Measurements from ENCODE around the gene GRIFIN.

The GRIFIN gene

GRCh38 chr7:2513702-2514101 lies 37.5 kb upstream of the GRIFIN start:
- intact Hi-C loops (cut with DNase I), result no loop called here
- no peak for DNase-seq

- DNase-seq, result no peak
- intact Hi-C loops (cut with DNase I), result no loop called here
Observed at GRCh38 chr7:2512713-2513112, 36.5 kb upstream of the GRIFIN start.

GRCh38 chr7:2512179-2512661 lies 36.0 kb upstream of the GRIFIN start:
- intact Hi-C loops (cut with DNase I), result no loop called here
- no peak for DNase-seq

- DNase-seq, result no peak
- intact Hi-C loops (cut with DNase I), result no loop called here
Observed at GRCh38 chr7:2511769-2512168, 35.6 kb upstream of the GRIFIN start.

GRCh38 chr7:2510909-2511768 lies 34.9 kb upstream of the GRIFIN start:
- intact Hi-C loops (cut with DNase I), result no loop called here
- DNase-seq, result no peak

GRCh38 chr7:2510130-2510776 lies 34.1 kb upstream of the GRIFIN start:
- intact Hi-C loops (cut with DNase I), result no loop called here
- DNase-seq, result no peak

- no peak for DNase-seq
- intact Hi-C loops (cut with DNase I), result no loop called here
Observed at GRCh38 chr7:2509298-2509906, 33.2 kb upstream of the GRIFIN start.

GRCh38 chr7:2508327-2509215 lies 32.4 kb upstream of the GRIFIN start:
- DNase-seq, result no peak
- intact Hi-C loops (cut with DNase I), result no loop called here

GRCh38 chr7:2507917-2508306 lies 31.7 kb upstream of the GRIFIN start:
- DNase-seq, result no peak
- intact Hi-C loops (cut with DNase I), result no loop called here

- intact Hi-C loops (cut with DNase I), result no loop called here
- DNase-seq, result no peak
Observed at GRCh38 chr7:2507208-2507916, 31.2 kb upstream of the GRIFIN start.

- DNase-seq, result no peak
- intact Hi-C loops (cut with DNase I), result no loop called here
Observed at GRCh38 chr7:2505401-2505800, 29.2 kb upstream of the GRIFIN start.

- DNase-seq, result no peak
- intact Hi-C loops (cut with DNase I), result no loop called here
Observed at GRCh38 chr7:2504889-2505375, 28.7 kb upstream of the GRIFIN start.

- intact Hi-C loops (cut with DNase I), result no loop called here
- no peak for DNase-seq
Observed at GRCh38 chr7:2504128-2504888, 28.1 kb upstream of the GRIFIN start.

GRCh38 chr7:2503056-2503941 lies 27.1 kb upstream of the GRIFIN start:
- DNase-seq, result no peak
- intact Hi-C loops (cut with DNase I), result no loop called here

- intact Hi-C loops (cut with DNase I), result no loop called here
- DNase-seq, result no peak
Observed at GRCh38 chr7:2502647-2502966, 26.4 kb upstream of the GRIFIN start.

- intact Hi-C loops (cut with DNase I), result no loop called here
- DNase-seq, result no peak
Observed at GRCh38 chr7:2501947-2502646, 25.9 kb upstream of the GRIFIN start.

- no peak for DNase-seq
- intact Hi-C loops (cut with DNase I), result no loop called here
Observed at GRCh38 chr7:2500701-2501100, 24.5 kb upstream of the GRIFIN start.

Data from posterior cingulate gyrus (tissue), 11 donors.